ENCODE measurements around the gene SRRM3.
A peak's percentile ranks its signal among the peaks of the same experiment; 100 is the strongest.
"Not testable (repeated sequence)": the region's sequence is repeated elsewhere in the genome, so short reads cannot be mapped to it uniquely, and the experiment has no call there.

The SRRM3 gene

DNA sequence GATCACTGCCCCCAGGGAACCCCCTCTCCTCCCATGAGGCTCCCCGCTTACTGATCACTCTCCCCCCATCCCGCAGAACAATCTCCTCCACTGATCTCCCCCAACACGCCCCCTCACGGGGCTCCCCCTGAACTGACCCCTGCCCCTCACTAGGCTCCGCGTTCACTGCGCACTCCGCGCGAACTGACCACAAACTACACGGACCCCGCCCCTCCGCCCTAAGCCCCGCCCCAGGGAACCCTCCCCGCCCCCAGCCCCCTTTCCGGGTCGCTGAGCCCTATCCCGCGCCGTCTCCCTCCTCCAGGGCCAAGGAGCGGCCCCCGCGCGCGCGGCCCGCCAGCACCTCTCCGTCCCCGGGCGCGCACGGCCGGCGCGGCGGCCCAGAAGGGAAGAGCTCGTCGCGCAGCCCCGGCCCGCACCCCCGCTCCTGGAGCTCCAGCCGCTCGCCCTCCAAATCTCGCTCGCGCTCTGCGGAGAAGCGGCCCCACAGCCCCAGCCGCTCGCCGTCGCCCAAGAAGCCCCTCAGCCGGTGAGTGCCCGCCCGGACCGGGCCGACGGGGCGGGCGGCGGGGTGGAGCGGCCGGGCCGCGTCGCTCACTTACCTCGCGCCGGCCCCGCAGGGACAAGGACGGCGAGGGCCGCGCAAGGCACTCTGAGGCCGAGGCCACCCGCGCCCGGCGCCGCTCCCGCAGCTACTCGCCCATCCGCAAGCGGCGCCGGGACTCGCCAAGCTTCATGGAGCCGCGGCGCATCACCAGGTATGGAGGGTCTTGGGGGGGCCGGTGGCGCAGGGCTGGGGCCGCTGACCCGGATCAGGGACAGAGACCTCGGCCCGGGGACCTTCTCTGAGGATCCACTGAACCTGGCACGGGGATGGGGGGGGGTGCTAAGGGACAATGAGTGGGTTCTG, 80.9 kb downstream of the SRRM3 start:
- TF ChIP-seq, protein P1, sequence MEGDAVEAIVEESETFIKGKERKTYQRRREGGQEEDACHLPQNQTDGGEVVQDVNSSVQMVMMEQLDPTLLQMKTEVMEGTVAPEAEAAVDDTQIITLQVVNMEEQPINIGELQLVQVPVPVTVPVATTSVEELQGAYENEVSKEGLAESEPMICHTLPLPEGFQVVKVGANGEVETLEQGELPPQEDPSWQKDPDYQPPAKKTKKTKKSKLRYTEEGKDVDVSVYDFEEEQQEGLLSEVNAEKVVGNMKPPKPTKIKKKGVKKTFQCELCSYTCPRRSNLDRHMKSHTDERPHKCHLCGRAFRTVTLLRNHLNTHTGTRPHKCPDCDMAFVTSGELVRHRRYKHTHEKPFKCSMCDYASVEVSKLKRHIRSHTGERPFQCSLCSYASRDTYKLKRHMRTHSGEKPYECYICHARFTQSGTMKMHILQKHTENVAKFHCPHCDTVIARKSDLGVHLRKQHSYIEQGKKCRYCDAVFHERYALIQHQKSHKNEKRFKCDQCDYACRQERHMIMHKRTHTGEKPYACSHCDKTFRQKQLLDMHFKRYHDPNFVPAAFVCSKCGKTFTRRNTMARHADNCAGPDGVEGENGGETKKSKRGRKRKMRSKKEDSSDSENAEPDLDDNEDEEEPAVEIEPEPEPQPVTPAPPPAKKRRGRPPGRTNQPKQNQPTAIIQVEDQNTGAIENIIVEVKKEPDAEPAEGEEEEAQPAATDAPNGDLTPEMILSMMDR (IDR thresholded peaks at IDR 0.05; ENCODE audit: low read depth, low read length, missing control alignments) = no peak
- H3K4me3 ChIP-seq (ENCODE audit: low read depth, low read length) = no peak overlapping the region
- DNase-seq (ENCODE audit: low read depth) = no peak

DNA sequence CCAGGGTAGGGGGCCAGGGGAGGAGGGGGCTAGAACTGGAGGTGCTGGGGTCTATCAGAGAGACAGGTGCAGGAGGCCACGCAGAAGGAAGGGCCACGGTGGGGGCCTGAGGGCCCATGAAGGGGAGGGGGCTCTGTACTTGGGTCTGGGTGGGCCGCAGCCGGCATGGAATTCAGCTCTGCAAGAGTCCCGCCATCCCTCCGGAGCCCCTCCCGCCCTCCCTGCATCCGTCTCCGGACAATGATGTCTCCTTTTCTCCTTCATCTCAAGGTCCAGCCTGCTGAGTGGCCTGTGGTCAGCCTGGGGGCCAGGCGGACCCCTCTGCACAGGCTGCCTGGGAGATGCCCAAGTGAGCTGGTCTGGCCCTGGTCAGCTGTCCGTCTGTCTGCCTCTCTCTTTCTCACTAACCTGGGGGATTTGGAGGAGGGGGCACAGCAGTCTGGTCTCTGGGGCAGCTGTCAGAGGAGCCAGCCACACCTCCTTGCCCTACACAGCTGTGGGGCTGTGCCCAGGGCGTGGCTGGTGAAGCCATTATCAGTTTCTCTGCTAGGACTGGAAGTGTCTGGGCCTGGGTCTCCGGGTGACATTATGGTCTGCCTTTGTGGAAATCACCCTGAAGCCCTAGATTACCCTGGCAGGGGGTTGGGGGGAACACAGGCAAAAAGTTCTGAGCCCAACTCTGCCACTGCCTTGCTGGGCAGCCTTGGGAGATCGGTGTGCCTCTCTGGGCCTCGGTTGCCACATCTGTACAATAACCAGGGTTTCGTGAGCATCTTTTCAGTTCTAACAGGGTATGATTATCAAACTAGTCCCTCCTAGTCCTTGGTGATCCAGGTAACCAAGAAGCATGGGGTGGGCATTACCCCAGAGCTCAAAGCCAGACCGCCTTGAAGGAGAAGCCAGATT, 81.8 kb downstream of the SRRM3 start:
- TF ChIP-seq, protein P1 (IDR thresholded peaks at IDR 0.05; ENCODE audit: low read depth, low read length, missing control alignments) = no peak
- no peak for DNase-seq (ENCODE audit: low read depth)
- no peak overlapping the region for H3K4me3 ChIP-seq (ENCODE audit: low read depth, low read length)

DNA sequence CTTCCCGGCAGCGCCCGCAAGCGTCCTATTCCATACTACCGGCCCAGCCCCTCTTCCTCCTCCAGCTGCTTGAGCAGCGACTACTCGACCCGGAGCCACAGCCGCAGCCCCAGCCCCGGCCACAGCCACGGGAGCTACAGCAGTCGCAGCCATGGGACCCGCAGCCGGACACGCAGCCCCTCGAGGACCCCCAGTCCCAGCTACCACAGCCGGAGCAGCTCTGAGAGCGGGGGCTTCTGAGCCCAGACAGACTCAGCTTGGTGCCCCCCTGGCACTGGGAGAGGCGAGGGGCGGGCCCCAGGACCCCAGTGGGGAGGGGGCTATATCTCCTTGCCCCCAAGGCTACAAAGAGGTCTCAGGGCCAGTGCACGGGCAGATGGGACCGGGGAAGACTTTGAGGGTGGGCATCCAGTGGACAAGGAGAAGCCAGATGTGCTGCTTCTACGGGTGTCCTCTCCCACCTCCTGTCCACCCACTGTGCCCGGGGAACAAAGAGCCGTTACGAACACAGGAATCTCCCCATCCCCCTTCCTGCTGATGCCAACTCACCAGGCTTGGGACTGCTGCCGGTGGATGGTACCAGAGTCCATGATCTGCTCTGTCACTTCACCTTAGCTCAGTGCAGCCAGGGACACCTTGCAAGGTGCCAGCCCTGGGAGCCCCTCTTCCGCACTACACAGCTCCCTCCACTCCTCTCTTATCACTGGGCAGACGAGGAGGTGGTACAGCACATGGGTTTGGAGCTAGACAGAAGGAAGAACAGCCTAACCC, 84.1 kb downstream of the SRRM3 start:
- TF ChIP-seq, protein P1 (IDR thresholded peaks at IDR 0.05; ENCODE audit: low read depth, low read length, missing control alignments) = no peak
- DNase-seq (ENCODE audit: low read depth) = no peak
- H3K4me3 ChIP-seq (ENCODE audit: low read depth, low read length) = no peak overlapping the region

DNA sequence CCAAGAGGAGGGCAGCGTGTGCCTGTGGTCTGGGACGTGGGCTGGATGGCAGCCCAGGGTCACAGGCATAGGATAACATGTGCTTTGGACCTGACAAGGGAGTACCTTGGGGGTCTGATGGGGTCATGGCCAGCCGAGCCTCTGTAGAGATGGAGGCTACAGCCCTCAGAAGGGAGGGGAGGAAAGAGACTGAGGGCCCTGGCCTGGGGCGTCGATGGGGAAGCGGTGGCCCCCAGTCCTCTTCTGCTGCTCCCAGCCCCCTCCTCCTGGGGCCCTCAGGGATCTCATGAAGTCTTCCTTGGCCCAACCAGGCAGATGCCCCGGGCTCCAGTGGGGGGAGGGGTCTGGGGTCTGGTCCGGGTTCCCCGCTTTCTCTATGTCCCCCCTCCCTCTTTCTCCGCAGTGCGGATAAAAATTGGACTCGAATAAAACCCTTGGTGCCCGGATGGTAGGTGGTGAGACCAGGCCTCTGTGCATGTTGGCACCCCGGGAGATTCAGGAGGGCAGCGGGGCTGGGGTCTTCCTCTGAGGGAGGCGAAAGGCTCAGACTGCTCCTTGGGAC, 85.2 kb downstream of the SRRM3 start:
- H3K4me3 ChIP-seq (ENCODE audit: low read depth, low read length) = no peak overlapping the region
- TF ChIP-seq, protein P1 (IDR thresholded peaks at IDR 0.05; ENCODE audit: low read depth, low read length, missing control alignments) = no peak
- DNase-seq (ENCODE audit: low read depth) = no peak

DNA sequence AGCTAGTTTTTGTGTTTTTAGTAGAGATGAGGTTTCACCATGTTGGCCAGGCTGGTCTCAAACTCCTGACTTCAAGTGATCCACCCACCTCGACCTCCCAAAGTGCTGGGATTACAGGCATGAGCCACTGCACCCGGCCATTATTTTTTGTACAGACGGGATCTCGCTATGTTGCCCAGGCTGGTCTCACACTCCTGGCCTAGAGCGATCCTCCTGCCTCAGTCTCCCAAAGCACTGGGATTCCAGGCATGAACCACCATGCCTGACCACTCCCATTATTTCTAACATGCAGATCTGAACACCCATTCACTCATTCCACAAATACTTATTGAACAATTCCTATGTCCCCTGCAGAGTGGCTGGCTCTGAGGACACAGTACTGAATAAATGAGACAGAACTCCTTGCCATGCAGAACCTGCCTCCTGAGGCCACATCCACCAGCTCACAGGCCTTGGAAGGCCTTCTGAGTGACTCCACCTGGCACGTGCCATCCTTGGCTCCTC, 89.2 kb downstream of the SRRM3 start:
- H3K4me3 ChIP-seq (ENCODE audit: low read depth, low read length); DNase-seq (ENCODE audit: low read depth): not testable (repeated sequence)

DNA sequence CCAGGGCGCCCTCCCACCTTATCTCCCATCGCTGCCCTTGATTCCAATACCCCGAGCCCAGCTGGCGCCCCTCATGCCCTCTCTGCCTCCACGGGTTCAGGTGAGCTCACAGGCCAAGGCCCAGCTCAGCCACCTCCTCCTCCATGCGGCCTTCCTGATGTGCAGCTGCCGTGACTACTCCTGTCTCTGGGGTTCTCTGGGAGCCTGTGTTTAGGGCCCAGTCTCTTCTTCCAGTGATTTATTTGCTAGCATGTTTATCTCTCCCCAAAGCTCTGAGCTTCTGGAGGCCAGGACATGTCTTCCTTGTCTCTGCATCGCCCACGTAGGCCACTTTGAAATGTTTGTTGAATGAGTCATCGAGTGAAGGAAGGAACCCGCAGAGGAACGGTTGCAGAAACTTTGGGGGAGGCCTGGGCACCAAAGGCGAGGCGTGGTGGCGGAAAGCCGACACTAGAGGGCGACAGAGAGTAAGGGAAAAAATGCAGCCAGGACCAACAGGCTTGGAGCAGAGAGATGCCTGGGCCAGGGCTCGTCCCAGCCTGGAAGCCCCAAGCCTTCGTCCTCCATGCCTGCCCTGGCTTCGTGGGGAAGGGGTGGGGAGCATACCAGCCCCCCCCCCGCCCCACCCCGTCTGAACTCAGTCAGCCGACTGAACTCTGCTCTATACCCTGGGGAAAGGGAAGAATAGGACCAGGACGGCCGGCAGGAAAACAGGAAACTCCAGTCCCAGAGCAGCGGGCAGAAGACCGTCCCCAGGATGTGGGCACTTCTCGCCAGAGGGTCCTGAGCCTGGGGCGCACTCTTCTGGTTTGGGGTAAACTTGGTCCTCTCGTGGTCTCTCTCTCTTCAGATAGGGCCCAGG, 89.9 kb downstream of the SRRM3 start:
- no peak overlapping the region for H3K4me3 ChIP-seq (ENCODE audit: low read depth, low read length)
- TF ChIP-seq, protein P1 (IDR thresholded peaks at IDR 0.05; ENCODE audit: low read depth, low read length, missing control alignments) = peak; percentile 98
- peak; percentile 58 for DNase-seq (ENCODE audit: low read depth)
